C4-2B (cell line): Measurements from ENCODE around the gene CTNNA3.
"Not testable (repeated sequence)": the region's sequence is repeated elsewhere in the genome, so short reads cannot be mapped to it uniquely, and the experiment has no call there.

Experiments used
- CTCF ChIP-seq: fragments of 450-650 bp; conservative IDR thresholded peaks from 2 replicates; pipeline ENCODE4 v1.5.1; 2017; ENCODE audit warnings: mild to moderate bottlenecking
- ZFX ChIP-seq: fragments of 450-650 bp; IDR thresholded peaks from 2 replicates; pipeline ENCODE4 v1.6.1; 2017

- TF ChIP-seq CTCF, ZFX: not testable (repeated sequence)
These were observed 137.7 kb downstream of the CTNNA3 start for GRCh38 chr10:67558311-67558710.
